IMR-90 (cell line): Measurements from ENCODE around the gene HECW1. TPM values are rescaled to one million over a fixed set of nuclear protein-coding genes. Genes with fewer than 3 reads are reported as not detected.

ENCODE experiments used
- ATAC-seq: fragments of 200-7000 bp; cut with Tn5 transposase; 2 replicates; pipeline ENCODE4 v1.9.1; 2020; ENCODE audit warnings: low read depth, mild to moderate bottlenecking, moderate library complexity
- BruUV-seq: library from RNA; stranded (reverse); fragments of 400-500 nt; replicated peaks from 2 replicates; lab custom pipeline; 2021; lab: Mats Ljungman, UMichigan
- CTCF ChIA-PET: fragments of 300-600 bp; formaldehyde crosslinking; extraction: SDS; loops from one replicate; lab custom pipeline; 2021; ENCODE audit warnings: antibody characterized with exemption; lab: Yijun Ruan, JAX
- POLR2A ChIA-PET: fragments of 300-600 bp; sonication (Branson Sonifier 250); formaldehyde crosslinking; loops from one replicate; lab custom pipeline; 2022; ENCODE audit warnings: antibody characterized with exemption; ENCODE audit not compliant: unreplicated experiment; lab: Charles Lee
- DNase-seq: peaks from one replicate; pipeline ENCODE4 v3.0.0; 2013
- H2AFZ ChIP-seq: replicated peaks from 2 replicates; pipeline ENCODE3; 2013; ENCODE audit warnings: low read length, mild to moderate bottlenecking; ENCODE audit not compliant: poor library complexity
- H2AK5ac ChIP-seq: 2 replicates; pipeline ENCODE4 v1.6.1; 2013; ENCODE audit warnings: low read depth, low read length, inconsistent platforms
- H2AK9ac ChIP-seq: replicated peaks from 2 replicates; pipeline ENCODE3; 2013; ENCODE audit warnings: mild to moderate bottlenecking, low read depth, low read length, moderate library complexity; ENCODE audit not compliant: poor library complexity
- H2BK120ac ChIP-seq: 2 replicates; pipeline ENCODE4 v1.6.1; 2013; ENCODE audit warnings: low read depth, low read length, inconsistent platforms
- H2BK15ac ChIP-seq: 3 replicates; pipeline ENCODE4 v1.6.1; 2013; ENCODE audit warnings: low read depth, low read length, inconsistent platforms
- H2BK20ac ChIP-seq: 2 replicates; pipeline ENCODE4 v1.6.1; 2013; ENCODE audit warnings: low read depth, mild to moderate bottlenecking, inconsistent platforms, low read length, moderate library complexity
- H2BK5ac ChIP-seq: 2 replicates; pipeline ENCODE4 v1.6.1; 2013; ENCODE audit warnings: mild to moderate bottlenecking, low read depth, low read length, inconsistent platforms; ENCODE audit not compliant: poor library complexity, severe bottlenecking
- H3K14ac ChIP-seq: replicated peaks from 2 replicates; pipeline ENCODE4 v1.6.1; 2013; ENCODE audit warnings: low read depth, low read length, inconsistent platforms
- H3K18ac ChIP-seq: 2 replicates; pipeline ENCODE4 v1.6.1; 2013; ENCODE audit warnings: low read depth, low read length, control low read depth
- H3K23ac ChIP-seq: 2 replicates; pipeline ENCODE4 v1.6.1; 2013; ENCODE audit warnings: low read depth, low read length, inconsistent platforms
- H3K27ac ChIP-seq: 2 replicates; pipeline ENCODE4 v1.5.1; 2013; ENCODE audit warnings: mild to moderate bottlenecking, control low read depth, low read length; ENCODE audit not compliant: insufficient read depth
- H3K27me3 ChIP-seq: 2 replicates; pipeline ENCODE4 v1.6.1; 2013; ENCODE audit warnings: low read length; ENCODE audit not compliant: control insufficient read depth, insufficient read depth
- H3K36me3 ChIP-seq: 2 replicates; pipeline ENCODE4 v1.6.1; 2013; ENCODE audit warnings: low read length, mixed read lengths; ENCODE audit not compliant: control insufficient read depth, insufficient read depth
- H3K4ac ChIP-seq: 2 replicates; pipeline ENCODE4 v1.6.1; 2013; ENCODE audit warnings: low read depth, low read length, inconsistent platforms
- H3K4me1 ChIP-seq: 2 replicates; pipeline ENCODE4 v1.6.1; 2013; ENCODE audit warnings: low read length, mixed read lengths; ENCODE audit not compliant: control insufficient read depth, insufficient read depth
- H3K4me2 ChIP-seq: 2 replicates; pipeline ENCODE4 v1.6.1; 2013; ENCODE audit warnings: low read depth, mild to moderate bottlenecking, control low read depth, low read length, moderate library complexity
- H3K4me3 ChIP-seq: 2 replicates; pipeline ENCODE4 v1.5.1; 2013; ENCODE audit warnings: low read depth, mild to moderate bottlenecking, control low read depth, low read length, moderate library complexity; ENCODE audit not compliant: insufficient read depth
- H3K56ac ChIP-seq: 2 replicates; pipeline ENCODE4 v1.6.1; 2013; ENCODE audit warnings: low read length, inconsistent platforms; ENCODE audit not compliant: insufficient read depth; ENCODE audit errors: extremely low read depth
- H3K79me1 ChIP-seq, 2 experiments: 2 replicates each; pipeline ENCODE4 v1.6.1; 2013; ENCODE audit warnings: low read length in 2 of 2, inconsistent platforms in 1 of 2, low read depth in 1 of 2
- H3K9ac ChIP-seq: 2 replicates; pipeline ENCODE4 v1.6.1; 2013; ENCODE audit warnings: low read depth, low read length, control low read depth
- H3K9me1 ChIP-seq: 2 replicates; pipeline ENCODE4 v1.6.1; 2013; ENCODE audit warnings: low read length, inconsistent platforms; ENCODE audit not compliant: insufficient read depth
- H3K9me3 ChIP-seq: 2 replicates; pipeline ENCODE4 v1.6.1; 2013; ENCODE audit warnings: low read length; ENCODE audit not compliant: control insufficient read depth, insufficient read depth
- H4K20me1 ChIP-seq: 2 replicates; pipeline ENCODE4 v1.6.1; 2013; ENCODE audit warnings: low read length, inconsistent platforms; ENCODE audit not compliant: insufficient read depth
- H4K5ac ChIP-seq: 2 replicates; pipeline ENCODE4 v1.6.1; 2013; ENCODE audit warnings: mild to moderate bottlenecking, low read depth, low read length, control low read depth
- H4K8ac ChIP-seq, 2 experiments: 2 replicates each; pipeline ENCODE4 v1.6.1; 2013; ENCODE audit warnings: low read depth in 2 of 2, low read length in 2 of 2, control low read depth in 1 of 2, inconsistent platforms in 1 of 2
- H4K91ac ChIP-seq: 2 replicates; pipeline ENCODE4 v1.6.1; 2013; ENCODE audit warnings: low read depth, low read length, inconsistent platforms; ENCODE audit not compliant: insufficient read depth
- BHLHE40 ChIP-seq: fragments of 150-350 bp; IDR thresholded peaks from 2 replicates; pipeline ENCODE4 v1.6.1; 2016; ENCODE audit warnings: mild to moderate bottlenecking, low read depth, low read length
- CEBPB ChIP-seq: IDR thresholded peaks from 2 replicates; pipeline ENCODE4 v1.6.1; 2012; ENCODE audit warnings: low read depth, low read length, improper control_type of control experiment
- FOS ChIP-seq: fragments of 150-350 bp; IDR thresholded peaks from 2 replicates; pipeline ENCODE4 v1.6.1; 2016; ENCODE audit warnings: low read depth, low read length
- MAFK ChIP-seq: IDR thresholded peaks from 2 replicates; pipeline ENCODE4 v1.6.1; 2012; ENCODE audit warnings: low read depth, low read length, improper control_type of control experiment
- MAZ ChIP-seq: IDR thresholded peaks from 2 replicates; pipeline ENCODE4 v1.6.1; 2012; ENCODE audit warnings: low read depth, mild to moderate bottlenecking, low read length, improper control_type of control experiment, moderate library complexity, borderline replicate concordance
- POLR2A ChIP-seq: IDR thresholded peaks from 2 replicates; pipeline ENCODE4 v1.6.1; 2012; ENCODE audit warnings: mild to moderate bottlenecking, low read depth, low read length
- RAD21 ChIP-seq: IDR thresholded peaks from 2 replicates; pipeline ENCODE4 v1.6.1; 2012; ENCODE audit warnings: low read length, improper control_type of control experiment
- RFX5 ChIP-seq: IDR thresholded peaks from 2 replicates; pipeline ENCODE4 v1.8.0; 2012; ENCODE audit warnings: low read depth, mild to moderate bottlenecking, low read length, moderate library complexity
- SMC3 ChIP-seq: fragments of 150-350 bp; IDR thresholded peaks from 2 replicates; pipeline ENCODE4 v1.6.1; 2016; ENCODE audit warnings: low read depth, mild to moderate bottlenecking, antibody characterized with exemption, low read length, moderate library complexity
- WGBS, 2 experiments: methylation state at CpG; one replicate each; pipeline versions ENCODE4 v1.1.5 to v1.1.7; 2013; ENCODE audit warnings: missing lambda C conversion rate in 2 of 2; ENCODE audit not compliant: insufficient read length in 1 of 2; ENCODE audit errors: extremely low coverage in 2 of 2; 5-methylcytosine and 5-hydroxymethylcytosine counted together
- dilution Hi-C: fragments of 300-500 bp; cut with HindIII; formaldehyde crosslinking; loops from one replicate; pipeline ENCODE4 v1.14.3; 2018; ENCODE audit warnings: low sequenced_read_pairs; ENCODE audit not compliant: unreplicated experiment
- in situ Hi-C: fragments of 300-500 bp; cut with MboI; formaldehyde crosslinking; loops from 3 replicates; pipeline ENCODE4 v1.14.3; 2019; ENCODE audit warnings: low sequenced_read_pairs, inconsistent platforms, mixed read lengths
- intact Hi-C: fragments of 100-400 bp; cut with micrococcal nuclease; formaldehyde crosslinking; loops from 2 replicates; pipeline ENCODE4 v1.10.0; 2022
- polyA plus RNA-seq, 3 experiments: library from polyadenylated mRNA; depleted of rRNA; stranded (reverse); fragments of >200 nt; gene quantifications; 2 replicates each; pipeline ENCODE4 v1.2.3, GENCODE V29; 2012; ENCODE audit warnings: low replicate concordance in 1 of 3
- total RNA-seq: library from RNA; depleted of rRNA; stranded (reverse); fragments of >200 nt; gene quantifications from 2 replicates; pipeline ENCODE4 v1.2.3, GENCODE V29; 2012
- TF ChIP-seq, protein P1 (sequence below): fragments of 150-350 bp; IDR thresholded peaks from 2 replicates; pipeline ENCODE4 v1.6.1; 2016; ENCODE audit warnings: low read depth, mild to moderate bottlenecking, low read length, moderate library complexity, borderline replicate concordance
- TF ChIP-seq, protein P2 (sequence below): fragments of 150-350 bp; IDR thresholded peaks from 2 replicates; pipeline ENCODE4 v1.6.1; 2017; ENCODE audit warnings: mild to moderate bottlenecking, antibody characterized with exemption, low read length, low read depth

The HECW1 gene
- total and polyA plus RNA-seq, 2 of the 4 experiments (the other 2 are of a cell fraction) = 0.56 to 1.3 TPM

DNA sequence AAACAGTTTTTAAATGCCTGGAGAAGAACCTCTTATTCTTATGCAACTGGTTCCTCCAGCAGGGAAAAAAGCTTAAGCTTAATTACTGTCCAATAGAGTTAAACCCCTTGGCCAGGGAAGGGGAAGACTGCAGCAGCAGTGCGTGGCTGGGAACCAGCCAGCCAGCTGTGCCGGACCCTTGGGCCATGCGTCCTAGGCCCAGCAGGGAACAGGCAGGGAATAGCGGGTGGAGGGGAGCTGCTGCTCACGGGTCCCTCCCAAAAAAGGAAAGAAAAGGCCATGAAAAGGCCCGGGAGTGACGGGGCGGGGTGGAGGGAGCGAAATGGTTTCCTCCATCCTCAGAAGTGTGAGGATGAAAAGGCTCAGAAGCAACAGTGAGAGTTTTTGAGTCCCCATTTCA lies 35.2 kb upstream of the HECW1 start:
- ChIA-PET POLR2A (no interaction called here), CTCF (no interaction called here)
- no peak overlapping the region for H3K9ac ChIP-seq
- no peak overlapping the region; a peak in 1 of 4 replicates for H4K8ac ChIP-seq
- no peak overlapping the region for H2BK5ac ChIP-seq
- peaks cover 2% of the 10 kb centered on the region for H3K27me3 ChIP-seq
- no peak overlapping the region for H4K91ac ChIP-seq
- H3K4me1 ChIP-seq = no peaks in the 10 kb centered on the region
- no peak overlapping the region for H3K23ac ChIP-seq
- no peaks in the 10 kb centered on the region for H3K9me3 ChIP-seq
- H3K56ac ChIP-seq = no peak overlapping the region
- TF ChIP-seq RFX5 (no peak), POLR2A (no peak), MAZ (no peak), SMC3 (no peak), CEBPB (no peak), FOS (no peak), MAFK (no peak), BHLHE40 (no peak), RAD21 (no peak)
- TF ChIP-seq, protein P1, sequence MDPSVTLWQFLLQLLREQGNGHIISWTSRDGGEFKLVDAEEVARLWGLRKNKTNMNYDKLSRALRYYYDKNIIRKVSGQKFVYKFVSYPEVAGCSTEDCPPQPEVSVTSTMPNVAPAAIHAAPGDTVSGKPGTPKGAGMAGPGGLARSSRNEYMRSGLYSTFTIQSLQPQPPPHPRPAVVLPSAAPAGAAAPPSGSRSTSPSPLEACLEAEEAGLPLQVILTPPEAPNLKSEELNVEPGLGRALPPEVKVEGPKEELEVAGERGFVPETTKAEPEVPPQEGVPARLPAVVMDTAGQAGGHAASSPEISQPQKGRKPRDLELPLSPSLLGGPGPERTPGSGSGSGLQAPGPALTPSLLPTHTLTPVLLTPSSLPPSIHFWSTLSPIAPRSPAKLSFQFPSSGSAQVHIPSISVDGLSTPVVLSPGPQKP = no peak
- TF ChIP-seq, protein P2, sequence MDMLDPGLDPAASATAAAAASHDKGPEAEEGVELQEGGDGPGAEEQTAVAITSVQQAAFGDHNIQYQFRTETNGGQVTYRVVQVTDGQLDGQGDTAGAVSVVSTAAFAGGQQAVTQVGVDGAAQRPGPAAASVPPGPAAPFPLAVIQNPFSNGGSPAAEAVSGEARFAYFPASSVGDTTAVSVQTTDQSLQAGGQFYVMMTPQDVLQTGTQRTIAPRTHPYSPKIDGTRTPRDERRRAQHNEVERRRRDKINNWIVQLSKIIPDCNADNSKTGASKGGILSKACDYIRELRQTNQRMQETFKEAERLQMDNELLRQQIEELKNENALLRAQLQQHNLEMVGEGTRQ = no peak
- H3K4me2 ChIP-seq = no peak overlapping the region
- no peaks in the 10 kb centered on the region for H4K20me1 ChIP-seq
- in situ Hi-C loops = no loop called here
- WGBS, 2 experiments = no CpG with 5 or more reads among the region's 9 CpGs
- H2BK20ac ChIP-seq = no peak overlapping the region
- no peak for ATAC-seq
- H2AK9ac ChIP-seq = no peak overlapping the region
- no peak overlapping the region for H3K4ac ChIP-seq
- no peak overlapping the region for H2AFZ ChIP-seq
- no peaks in the 10 kb centered on the region for H3K79me1 ChIP-seq
- no peak overlapping the region for H2BK120ac ChIP-seq
- no TSS peak for BruUV-seq
- H4K5ac ChIP-seq = no peak overlapping the region
- H2AK5ac ChIP-seq = no peak overlapping the region
- dilution Hi-C loops = no loop called here
- no peak overlapping the region for H3K14ac ChIP-seq
- no peak overlapping the region for H3K4me3 ChIP-seq
- no peaks in the 10 kb centered on the region for H3K36me3 ChIP-seq
- H3K9me1 ChIP-seq = no peaks in the 10 kb centered on the region
- no peak for DNase-seq
- intact Hi-C loops = no loop called here
- H3K27ac ChIP-seq = no peak overlapping the region
- no peak overlapping the region for H2BK15ac ChIP-seq
- no peak overlapping the region for H3K18ac ChIP-seq
